PC-9 (cell line): ENCODE measurements around the gene DNM3. TPM values are rescaled to one million over a fixed set of nuclear protein-coding genes. Genes with fewer than 3 reads are reported as not detected.

ENCODE experiments used
- BruUV-seq: library from RNA; stranded (reverse); fragments of 400-500 nt; replicated peaks from 2 replicates; lab custom pipeline; 2021; lab: Mats Ljungman, UMichigan
- CTCF ChIA-PET: fragments of 300-600 bp; sonication (Branson Sonifier 250); formaldehyde crosslinking; loops from one replicate; lab custom pipeline; 2022; ENCODE audit warnings: antibody characterized with exemption; lab: Charles Lee
- POLR2A ChIA-PET: fragments of 300-600 bp; sonication (Branson Sonifier 250); formaldehyde crosslinking; loops from one replicate; lab custom pipeline; 2022; ENCODE audit warnings: antibody characterized with exemption; ENCODE audit not compliant: unreplicated experiment; lab: Charles Lee
- DNase-seq, 2 experiments: peaks; one replicate each; pipeline versions ENCODE4 v3.0.0 to v3.0.0-alpha.2; 2015 to 2022; ENCODE audit warnings: mixed read lengths in 1 of 2
- H2AFZ ChIP-seq: fragments of 200-600 bp; sonication (generic); 2 replicates; pipeline ENCODE4 v1.8.1; 2017; ENCODE audit warnings: antibody characterized with exemption
- H3F3A ChIP-seq: fragments of 200-600 bp; sonication (generic); 2 replicates; pipeline ENCODE4 v1.8.1; 2017; ENCODE audit warnings: antibody characterized with exemption, mild to moderate bottlenecking, low read depth; ENCODE audit not compliant: insufficient read depth
- H3K27ac ChIP-seq: fragments of 200-600 bp; sonication (generic); 2 replicates; pipeline ENCODE4 v1.6.1; 2016; ENCODE audit warnings: mixed run types
- H3K27me3 ChIP-seq: fragments of 200-600 bp; sonication (generic); 2 replicates; pipeline ENCODE4 v1.6.1; 2016; ENCODE audit warnings: low read depth, mixed run types; ENCODE audit not compliant: insufficient read depth
- H3K36me3 ChIP-seq: fragments of 200-600 bp; sonication (generic); 2 replicates; pipeline ENCODE4 v1.6.1; 2016; ENCODE audit warnings: low read depth, mixed run types
- H3K4me1 ChIP-seq: fragments of 200-600 bp; sonication (generic); replicated peaks from 2 replicates; pipeline ENCODE4 v1.6.1; 2016; ENCODE audit warnings: mixed run types; ENCODE audit not compliant: insufficient read depth
- H3K4me2 ChIP-seq: fragments of 200-600 bp; sonication (generic); 2 replicates; pipeline ENCODE4 v1.6.1; 2017; ENCODE audit warnings: mixed run types
- H3K4me3 ChIP-seq: fragments of 200-600 bp; sonication (generic); 2 replicates; pipeline ENCODE4 v1.6.1; 2016; ENCODE audit warnings: mixed run types
- H3K79me2 ChIP-seq: fragments of 200-600 bp; sonication (generic); 2 replicates; pipeline ENCODE4 v1.6.1; 2017; ENCODE audit warnings: low read depth, mixed run types
- H3K9me2 ChIP-seq: fragments of 200-600 bp; sonication (generic); 2 replicates; pipeline ENCODE4 v1.8.1; 2017; ENCODE audit warnings: mild to moderate bottlenecking; ENCODE audit not compliant: insufficient read depth
- H3K9me3 ChIP-seq: fragments of 200-600 bp; sonication (generic); 2 replicates; pipeline ENCODE4 v1.8.1; 2016; ENCODE audit warnings: low read depth; ENCODE audit not compliant: insufficient read depth
- H4K20me1 ChIP-seq: fragments of 200-600 bp; sonication (generic); 2 replicates; pipeline ENCODE4 v1.8.1; 2017; ENCODE audit not compliant: insufficient read depth
- CTCF ChIP-seq: fragments of 200-600 bp; sonication (generic); conservative IDR thresholded peaks from 2 replicates; pipeline ENCODE4 v1.6.1; 2017; ENCODE audit warnings: mixed run types, antibody characterized with exemption, mild to moderate bottlenecking, moderate library complexity
- EZH2 ChIP-seq: fragments of 200-600 bp; sonication (generic); IDR thresholded peaks from 2 replicates; pipeline ENCODE4 v1.8.0; 2017; ENCODE audit warnings: antibody characterized with exemption, low read depth
- intact Hi-C: fragments of 100-400 bp; cut with micrococcal nuclease; formaldehyde crosslinking; loops from one replicate; pipeline ENCODE4 v1.10.0; 2022; ENCODE audit not compliant: unreplicated experiment
- total RNA-seq: library from RNA; stranded (reverse); gene quantifications from 2 replicates; pipeline ENCODE4 v1.2.3, GENCODE V29; 2021

The DNM3 gene
- total RNA-seq, 1 experiment from 2014 or later: 1.7 TPM

GRCh38 chr1:172246521-172247390 is 405.5 kb downstream of the DNM3 start:
- Histone ChIP-seq H3K27ac (no peak overlapping the region), H3K4me1 (no peaks in the 10 kb centered on the region), H3K4me3 (no peak overlapping the region), H3K27me3 (no peaks in the 10 kb centered on the region), H3K79me2 (no peaks in the 10 kb centered on the region), H3K36me3 (no peaks in the 10 kb centered on the region), H3K9me2 (no peaks in the 10 kb centered on the region), H2AFZ (no peak overlapping the region), H3F3A (no peaks in the 10 kb centered on the region), H3K4me2 (no peak overlapping the region), H3K9me3 (peaks cover 9% of the 10 kb centered on the region; the same call in 1 of the 2 replicates), H4K20me1 (no peaks in the 10 kb centered on the region)
- intact Hi-C loops: no loop called here
- no peak for TF ChIP-seq CTCF
- TF ChIP-seq EZH2: no peak
- BruUV-seq: no TSS peak
- no peak for DNase-seq
- ChIA-PET POLR2A (no interaction called here), CTCF (no interaction called here)

GRCh38 chr1:172251486-172251885 is 410.2 kb downstream of the DNM3 start:
- H3K36me3 ChIP-seq: no peaks in the 10 kb centered on the region
- no peaks in the 10 kb centered on the region for H3K27me3 ChIP-seq
- BruUV-seq: no TSS peak
- no peak overlapping the region for H3K4me2 ChIP-seq
- H3K4me1 ChIP-seq: peaks cover 13% of the 10 kb centered on the region
- intact Hi-C loops: no loop called here
- TF ChIP-seq EZH2: no peak
- no peak for TF ChIP-seq CTCF
- POLR2A ChIA-PET: no interaction called here
- CTCF ChIA-PET: no interaction called here
- no peak overlapping the region for H3K27ac ChIP-seq
- H3K4me3 ChIP-seq: no peak overlapping the region
- no peaks in the 10 kb centered on the region for H3K79me2 ChIP-seq
- H2AFZ ChIP-seq: no peak overlapping the region
- peaks cover 31% of the 10 kb centered on the region for H3K9me3 ChIP-seq
- no peaks in the 10 kb centered on the region for H3K9me2 ChIP-seq
- no peaks in the 10 kb centered on the region for H4K20me1 ChIP-seq
- H3F3A ChIP-seq: peaks cover 14% of the 10 kb centered on the region
- no peak for DNase-seq

- DNase-seq: no peak
Measured at GRCh38 chr1:172252321-172252720, 411.0 kb downstream of the DNM3 start.

More at GRCh38 chr1:172252321-172252720, 411.0 kb downstream of the DNM3 start:
- Histone ChIP-seq H3K36me3 (no peaks in the 10 kb centered on the region), H3K9me2 (no peaks in the 10 kb centered on the region), H3K9me3 (peaks cover 37% of the 10 kb centered on the region), H3K4me1 (peaks cover 13% of the 10 kb centered on the region), H3K27me3 (no peaks in the 10 kb centered on the region), H3K79me2 (no peaks in the 10 kb centered on the region), H3F3A (peaks cover 14% of the 10 kb centered on the region), H4K20me1 (no peaks in the 10 kb centered on the region), H3K27ac (no peak overlapping the region), H3K4me2 (no peak overlapping the region), H3K4me3 (no peak overlapping the region), H2AFZ (no peak overlapping the region)
- POLR2A ChIA-PET: no interaction called here
- intact Hi-C loops: no loop called here
- CTCF ChIA-PET: no interaction called here
- BruUV-seq: no TSS peak
- no peak for TF ChIP-seq EZH2
- no peak for TF ChIP-seq CTCF
